ENCODE measurements around the gene UGT3A2. TPM values are rescaled to one million over a fixed set of nuclear protein-coding genes. Genes with fewer than 3 reads are reported as not detected.
"Not testable (repeated sequence)": the region's sequence is repeated elsewhere in the genome, so short reads cannot be mapped to it uniquely, and the experiment has no call there.

UGT3A2 gene
- total RNA-seq, 1 donor from 2014 or later: not detected

- no peak for DNase-seq (ENCODE audit: low read depth in 2 of 2)
Measured at GRCh38 chr5:36054647-36055046, 12.0 kb downstream of the UGT3A2 start.

DNA sequence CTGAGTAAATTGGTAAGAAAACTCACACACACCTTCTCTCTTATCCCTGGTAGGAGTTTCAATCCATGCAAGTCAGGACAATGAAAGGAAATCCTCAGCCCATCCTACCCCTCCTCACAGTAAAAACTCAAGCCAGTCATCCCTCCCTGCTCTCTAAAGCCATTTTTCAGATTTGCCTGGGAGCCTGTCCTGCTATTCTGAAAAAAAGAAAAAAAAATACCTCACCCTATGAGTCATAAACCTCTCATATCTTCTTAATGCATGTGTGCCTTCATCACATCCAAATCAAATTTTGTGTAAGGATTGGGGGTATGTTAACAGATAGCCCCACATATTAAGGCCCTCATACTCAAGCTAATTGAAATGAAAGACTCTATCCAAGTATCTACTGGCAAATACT is 14.1 kb downstream of the UGT3A2 start:
- DNase-seq (ENCODE audit: low read depth in 2 of 2): no peak

GRCh38 chr5:36049949-36050348 is 16.7 kb downstream of the UGT3A2 start:
- DNase-seq (ENCODE audit: low read depth in 2 of 2): no peak

DNA sequence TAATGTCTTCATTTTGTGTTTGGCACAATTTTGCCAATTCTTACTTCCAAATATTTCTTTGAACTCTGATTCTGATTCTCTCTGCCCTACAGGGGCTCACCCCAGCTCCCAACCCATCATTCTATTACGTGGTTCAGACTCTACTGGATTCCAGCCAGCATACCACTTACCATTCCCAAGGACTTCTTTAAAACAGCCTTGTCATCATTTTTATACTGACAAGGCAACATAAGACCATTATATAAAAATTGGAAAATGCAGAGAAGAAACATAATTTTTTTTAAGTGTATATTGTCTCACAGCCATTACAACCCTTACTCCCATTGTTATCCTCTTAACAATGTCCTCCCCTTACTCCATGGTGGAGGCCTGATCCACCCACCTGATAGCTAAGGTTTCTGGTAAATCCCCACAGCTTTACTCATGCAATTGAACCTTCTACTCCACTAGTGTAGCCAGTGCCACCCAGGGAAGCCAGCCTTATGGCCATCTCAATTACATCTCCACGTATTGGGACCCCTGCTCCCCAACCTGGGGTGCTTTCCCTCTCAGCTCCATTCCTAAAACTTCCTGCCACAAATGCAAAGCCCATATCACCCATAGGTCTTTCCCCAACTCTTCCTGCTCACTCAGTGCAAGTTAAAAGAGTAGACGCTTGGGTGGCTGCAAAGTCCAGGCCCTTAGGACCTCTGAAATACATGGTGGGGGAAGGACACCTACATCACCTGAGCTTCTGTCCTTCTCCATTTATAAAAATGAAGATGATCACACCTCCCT is 19.1 kb downstream of the UGT3A2 start:
- DNase-seq (ENCODE audit: low read depth in 2 of 2): no peak

- no peak for DNase-seq (ENCODE audit: low read depth in 2 of 2)
Measured at GRCh38 chr5:36045895-36046294, 20.8 kb downstream of the UGT3A2 start.

- no peak for DNase-seq (ENCODE audit: low read depth in 2 of 2)
Measured at GRCh38 chr5:36041537-36041845, 25.2 kb downstream of the UGT3A2 start.

GRCh38 chr5:36040651-36041536 is 25.8 kb downstream of the UGT3A2 start:
- no peak for DNase-seq (ENCODE audit: low read depth in 2 of 2)

GRCh38 chr5:36035696-36036095 is 31.0 kb downstream of the UGT3A2 start:
- DNase-seq (ENCODE audit: low read depth in 2 of 2): no peak

DNA sequence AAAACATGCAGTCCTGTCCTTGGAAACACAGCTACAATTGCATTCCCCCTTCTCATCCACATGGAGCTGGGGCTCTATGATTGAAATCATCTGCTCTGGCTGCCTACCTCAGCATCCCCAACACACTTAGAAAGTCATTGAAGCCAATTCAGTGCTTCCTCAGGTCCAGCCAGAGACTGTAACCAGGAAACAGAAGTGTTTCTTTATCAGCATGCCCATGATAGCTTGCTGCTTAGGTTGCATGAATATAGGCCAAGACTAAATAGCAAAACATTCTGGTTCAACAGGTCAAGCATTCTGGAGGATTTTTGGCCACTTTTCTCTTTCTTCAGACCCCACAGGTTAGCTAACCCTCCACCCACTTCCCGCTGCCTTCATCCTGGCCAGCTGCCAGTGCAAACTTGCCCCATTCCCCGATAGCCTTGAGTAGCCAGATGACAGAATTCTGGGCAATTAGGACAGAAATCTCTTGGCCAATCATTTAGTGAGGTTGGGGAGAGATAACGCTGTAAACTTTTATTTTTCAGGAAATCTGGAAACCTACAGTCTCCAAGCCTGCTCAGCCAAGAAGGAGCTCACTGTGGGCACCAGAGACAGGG is 32.0 kb downstream of the UGT3A2 start:
- not testable (repeated sequence) for DNase-seq (ENCODE audit: low read depth in 2 of 2)

GRCh38 chr5:36033486-36033885 is 33.2 kb downstream of the UGT3A2 start:
- no peak for DNase-seq (ENCODE audit: low read depth in 2 of 2)

DNA sequence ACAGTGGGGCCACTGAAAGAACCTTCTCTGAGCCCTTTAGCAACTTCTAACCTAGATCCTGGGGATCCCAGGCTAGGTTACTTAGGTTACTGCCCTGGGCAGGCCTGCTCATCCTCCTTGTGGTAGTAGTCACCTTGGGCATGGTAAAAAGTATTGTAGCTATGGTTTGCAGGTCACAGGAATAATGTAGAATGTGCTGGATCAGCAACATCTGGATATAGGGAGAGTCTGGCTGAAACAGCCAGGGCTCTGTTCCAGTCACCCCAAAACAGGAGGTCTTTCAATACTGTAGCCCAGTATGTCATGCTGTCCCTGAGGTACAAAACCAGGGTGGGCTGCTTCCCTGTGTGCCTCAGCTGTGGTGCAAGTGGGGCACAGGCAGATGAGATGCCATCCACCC is 33.6 kb downstream of the UGT3A2 start:
- no peak for DNase-seq (ENCODE audit: low read depth in 2 of 2)

DNA sequence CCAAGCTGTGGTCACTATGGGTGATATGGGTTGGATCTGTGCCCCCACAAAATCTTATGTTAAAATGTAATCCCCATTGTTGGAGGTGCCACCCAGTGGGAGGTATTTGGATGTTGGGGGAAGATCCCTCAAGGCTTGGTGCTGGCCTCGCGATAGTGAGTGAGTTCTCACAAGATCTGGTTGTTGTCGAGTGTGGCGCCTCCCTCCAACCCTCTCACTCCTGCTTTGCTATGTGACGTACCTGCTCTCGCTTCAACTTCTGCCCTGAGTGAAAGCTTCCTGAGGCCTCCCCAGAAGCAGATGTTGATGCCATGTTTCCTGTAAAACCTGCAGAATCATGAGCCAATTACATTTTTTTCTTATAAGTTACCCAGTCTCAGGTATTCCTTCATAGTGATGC is 35.5 kb downstream of the UGT3A2 start:
- no peak for DNase-seq (ENCODE audit: low read depth in 2 of 2)

DNA sequence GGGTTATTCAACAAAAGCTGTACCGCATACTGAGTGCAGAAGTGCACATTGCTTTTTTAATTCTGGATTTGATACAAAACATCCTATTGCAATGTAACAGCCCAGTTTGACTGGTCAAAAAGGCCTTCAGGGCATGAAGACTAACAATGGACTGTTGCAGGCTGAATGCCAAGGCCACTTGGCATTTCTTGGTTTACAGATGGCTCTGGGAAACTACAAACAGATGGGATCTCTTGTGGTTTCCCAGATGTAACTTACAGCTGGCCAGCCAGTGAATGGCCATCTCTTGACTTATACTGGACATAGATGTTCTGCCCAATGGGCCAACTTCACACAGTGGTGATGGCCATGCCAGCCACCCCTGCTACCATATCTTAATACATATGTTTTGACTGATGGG is 36.8 kb downstream of the UGT3A2 start:
- DNase-seq (ENCODE audit: low read depth in 2 of 2): no peak

DNA sequence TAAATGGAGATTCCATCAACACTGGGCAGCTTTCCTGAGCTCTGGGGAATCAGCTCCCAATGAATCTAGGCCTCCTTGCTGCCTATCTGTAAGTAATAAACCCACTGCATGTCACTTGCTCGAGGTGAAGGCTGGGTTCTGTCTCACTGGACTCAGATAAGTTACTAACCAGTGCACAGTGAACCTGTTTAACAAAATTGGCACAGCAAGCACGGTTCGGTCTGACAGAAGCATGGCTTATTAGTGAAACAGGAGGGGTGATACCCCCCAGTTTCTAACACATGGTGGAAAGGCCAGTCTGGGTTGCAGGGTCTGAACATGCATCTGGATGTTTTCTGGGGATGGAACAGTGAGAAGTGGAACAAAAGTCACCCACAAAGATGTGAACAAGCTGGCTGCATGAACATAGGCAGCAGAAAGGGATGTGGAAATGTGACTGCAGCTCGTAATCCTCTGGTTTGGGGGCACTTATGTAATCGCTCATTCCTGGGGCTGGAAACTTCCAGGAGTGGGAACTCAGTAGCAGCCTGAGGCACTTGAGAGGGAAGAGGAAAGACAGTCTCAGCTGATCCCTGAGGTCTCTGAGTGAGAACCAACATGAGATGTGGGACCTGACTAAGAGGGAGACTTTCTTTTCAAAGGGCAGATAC is 37.7 kb downstream of the UGT3A2 start:
- DNase-seq (ENCODE audit: low read depth in 2 of 2): no peak

GRCh38 chr5:36027711-36028110 is 39.0 kb downstream of the UGT3A2 start:
- DNase-seq (ENCODE audit: low read depth in 2 of 2): no peak

DNA sequence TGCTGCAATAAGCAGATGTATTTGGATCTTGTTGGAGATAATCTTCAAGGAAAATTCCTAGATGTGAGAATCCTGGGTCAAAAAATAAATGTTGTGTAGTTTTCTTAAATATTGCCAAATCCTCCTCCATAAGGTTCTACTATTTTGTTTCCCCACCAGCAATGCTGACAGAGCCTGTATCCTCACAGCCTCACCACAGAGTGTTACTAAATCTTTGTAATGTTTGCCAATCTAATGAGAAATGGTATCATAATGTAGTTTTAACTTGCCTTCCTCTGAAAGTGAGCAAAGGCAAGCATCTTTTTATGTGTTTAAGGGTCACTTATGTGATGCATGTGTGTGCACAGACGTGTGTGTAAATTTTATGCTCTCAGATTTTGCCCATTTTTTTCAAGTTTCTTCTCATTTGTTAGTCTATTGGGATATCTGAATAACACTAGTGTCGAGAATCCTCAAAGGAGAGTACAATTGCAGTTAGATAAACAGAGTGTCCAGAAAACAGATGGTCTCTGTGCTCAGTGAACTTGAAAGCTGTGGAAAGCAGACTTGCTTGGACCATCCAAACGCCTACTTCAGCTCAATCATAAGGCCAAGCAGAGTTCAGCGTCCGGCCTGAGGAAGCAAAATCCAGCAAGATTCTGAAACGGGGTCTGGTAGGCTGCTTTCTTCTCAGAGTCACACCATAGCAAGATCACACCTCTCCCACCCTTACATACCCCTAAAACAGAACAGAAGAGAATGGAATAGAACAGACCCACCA is 39.8 kb downstream of the UGT3A2 start:
- DNase-seq (ENCODE audit: low read depth in 2 of 2): no peak

GRCh38 chr5:36022246-36022645 is 44.4 kb downstream of the UGT3A2 start:
- not testable (repeated sequence) for DNase-seq (ENCODE audit: low read depth in 2 of 2)

GRCh38 chr5:36019584-36019983 is 47.1 kb downstream of the UGT3A2 start:
- DNase-seq (ENCODE audit: low read depth in 2 of 2): not testable (repeated sequence)

DNA sequence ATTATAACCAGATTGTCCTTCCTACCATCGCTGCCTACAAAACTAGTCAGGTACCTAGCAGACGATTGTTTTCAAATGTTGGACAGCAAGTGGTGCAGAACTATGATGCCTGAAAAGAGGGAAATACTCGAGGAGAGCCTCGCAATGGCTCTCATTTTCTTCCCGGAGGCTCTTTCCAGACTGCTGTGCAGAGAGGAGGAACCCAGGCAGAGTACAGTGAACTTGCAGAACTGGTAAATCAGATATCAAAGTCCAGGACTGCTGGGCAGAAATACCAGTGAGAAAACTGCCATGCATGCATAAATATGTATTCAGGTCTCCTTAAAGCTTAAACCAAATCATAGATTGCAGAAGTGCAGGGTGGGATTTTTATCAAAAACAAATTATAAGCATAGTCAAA is 49.1 kb downstream of the UGT3A2 start:
- no peak for DNase-seq (ENCODE audit: low read depth in 2 of 2)

DNA sequence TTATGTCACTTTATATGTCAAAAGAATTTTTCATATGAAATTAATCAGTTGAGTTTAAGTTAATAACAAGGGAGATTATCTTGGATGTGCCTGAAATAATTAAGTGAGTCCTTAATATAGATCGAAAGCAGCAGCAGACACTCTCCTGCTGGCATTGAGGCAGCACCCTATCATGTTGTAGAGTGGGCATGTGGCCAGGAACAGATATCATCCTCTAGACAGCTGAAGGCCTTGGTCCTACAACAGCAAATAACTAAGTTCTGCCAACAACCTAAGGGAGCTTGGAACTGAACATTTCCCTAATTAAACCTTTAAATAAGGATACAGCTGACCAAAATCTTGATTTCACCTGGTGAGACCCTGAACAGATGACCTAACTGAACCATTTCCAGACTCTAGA is 49.7 kb downstream of the UGT3A2 start:
- no peak for DNase-seq (ENCODE audit: low read depth in 2 of 2)

- DNase-seq (ENCODE audit: low read depth in 2 of 2): no peak
Measured at GRCh38 chr5:36013182-36013581, 53.5 kb downstream of the UGT3A2 start.
